Endothelial cell (in vitro differentiated cells): Measurements from ENCODE around the gene ACVR1B. TPM values are rescaled to one million over a fixed set of nuclear protein-coding genes. Genes with fewer than 3 reads are reported as not detected.

Source experiments
- DNase-seq: peaks from one replicate; pipeline ENCODE4 v3.0.0; 2021; ENCODE audit warnings: low spot score
- H3K27ac Mint-ChIP-seq: one replicate; pipeline ENCODE4 v1.8.0; 2021; ENCODE audit warnings: mixed read lengths, inconsistent platforms; ENCODE audit not compliant: unreplicated experiment
- H3K27me3 Mint-ChIP-seq: one replicate; pipeline ENCODE4 v1.8.0; 2021; ENCODE audit warnings: mild to moderate bottlenecking, moderate library complexity, mixed read lengths, inconsistent platforms; ENCODE audit not compliant: unreplicated experiment
- H3K36me3 Mint-ChIP-seq: one replicate; pipeline ENCODE4 v1.8.0; 2021; ENCODE audit warnings: mild to moderate bottlenecking, low read depth, mixed read lengths, inconsistent platforms; ENCODE audit not compliant: unreplicated experiment
- H3K4me1 Mint-ChIP-seq: one replicate; pipeline ENCODE4 v1.8.0; 2021; ENCODE audit warnings: mild to moderate bottlenecking, mixed read lengths, inconsistent platforms; ENCODE audit not compliant: unreplicated experiment
- H3K4me3 Mint-ChIP-seq: one replicate; pipeline ENCODE4 v1.8.0; 2021; ENCODE audit warnings: mild to moderate bottlenecking, mixed read lengths, inconsistent platforms; ENCODE audit not compliant: unreplicated experiment
- H3K9me3 Mint-ChIP-seq: one replicate; pipeline ENCODE4 v1.8.0; 2021; ENCODE audit warnings: mixed read lengths, inconsistent platforms; ENCODE audit not compliant: unreplicated experiment
- CTCF ChIP-seq: fragments of 200-600 bp; sonication (generic); IDR thresholded peaks from one replicate; pipeline ENCODE4 v1.5.0; 2021; ENCODE audit warnings: antibody characterized with exemption; ENCODE audit not compliant: unreplicated experiment
- total RNA-seq: library from RNA; stranded (reverse); fragmentation: NEBNext Ultra II Directional; extraction: Animal tissue kit (Norgen Biotek cat#: 25700); gene quantifications from one replicate; pipeline ENCODE4 v1.2.1, GENCODE V29; 2021; ENCODE audit not compliant: unreplicated experiment

ACVR1B gene
- total RNA-seq, 1 donor from 2014 or later = 30.5 TPM

DNA sequence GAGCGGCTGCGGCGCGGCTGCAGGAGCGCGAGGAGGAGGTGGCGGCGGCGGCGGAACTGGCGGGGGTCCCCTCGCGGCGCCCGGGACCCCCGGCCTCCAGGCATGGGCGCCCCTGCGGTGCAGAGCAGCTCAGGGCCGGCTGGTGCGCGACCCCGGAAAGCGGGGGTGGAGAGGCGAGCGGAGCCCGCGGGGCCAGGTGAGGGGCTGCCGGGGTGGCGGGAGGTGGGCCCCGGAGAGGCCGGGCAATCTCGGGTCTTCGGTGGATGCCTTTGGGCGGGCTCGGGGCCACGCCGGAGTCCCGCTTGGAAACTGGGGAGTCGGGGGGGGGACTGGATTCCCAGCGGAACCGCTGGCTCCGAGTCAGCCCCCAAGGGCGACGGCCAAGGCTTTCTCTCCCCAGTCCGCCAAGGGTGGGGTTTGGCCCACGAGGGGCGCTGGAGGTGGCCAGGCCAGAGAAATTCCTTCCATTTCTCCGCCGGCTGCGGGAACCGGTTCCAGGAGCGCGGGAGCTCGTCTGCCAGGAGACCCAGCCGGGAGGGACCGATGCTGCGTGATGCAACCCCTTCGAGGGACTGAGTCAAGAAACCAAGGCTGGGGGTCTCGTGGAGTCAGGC, 85.9 kb downstream of the ACVR1B start:
- Mint-ChIP-seq H3K27ac (no peak overlapping the region), H3K4me1 (peaks cover 22% of the 10 kb centered on the region), H3K27me3 (peaks cover 32% of the 10 kb centered on the region), H3K36me3 (no peaks in the 10 kb centered on the region), H3K9me3 (no peaks in the 10 kb centered on the region), H3K4me3 (no peak overlapping the region)
- DNase-seq = no peak
- no peak for TF ChIP-seq CTCF

DNA sequence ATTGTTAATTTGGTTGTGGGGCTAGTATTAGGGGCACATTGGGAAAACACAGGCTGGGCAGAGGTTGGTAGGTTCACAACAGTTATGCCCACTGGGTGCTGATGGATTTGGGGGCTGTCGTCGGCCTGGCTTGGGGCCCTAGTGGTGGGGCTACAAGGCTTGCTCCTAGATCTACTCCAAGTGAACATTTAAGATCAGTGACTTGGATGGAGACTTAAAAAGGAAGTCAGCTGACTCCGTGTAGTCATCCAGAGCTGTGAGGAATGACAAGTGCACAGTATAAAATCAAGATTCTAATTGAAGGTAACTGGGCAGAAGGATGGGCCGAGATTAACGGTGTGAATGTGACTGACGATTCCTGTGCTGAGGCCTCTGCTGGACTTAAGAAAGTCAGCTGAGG, 86.9 kb downstream of the ACVR1B start:
- peak overlapping the region; percentile 76 for H3K4me3 Mint-ChIP-seq
- TF ChIP-seq CTCF = no peak
- H3K36me3 Mint-ChIP-seq = no peaks in the 10 kb centered on the region
- no peak overlapping the region for H3K27ac Mint-ChIP-seq
- no peaks in the 10 kb centered on the region for H3K9me3 Mint-ChIP-seq
- H3K4me1 Mint-ChIP-seq = peaks cover 17% of the 10 kb centered on the region
- peaks cover 32% of the 10 kb centered on the region for H3K27me3 Mint-ChIP-seq
- no peak for DNase-seq

- TF ChIP-seq CTCF = no peak
- no peak for DNase-seq
- Mint-ChIP-seq H3K27me3 (peaks cover 19% of the 10 kb centered on the region), H3K4me1 (peaks cover 15% of the 10 kb centered on the region), H3K4me3 (no peak overlapping the region), H3K27ac (no peak overlapping the region), H3K9me3 (no peaks in the 10 kb centered on the region), H3K36me3 (no peaks in the 10 kb centered on the region)
Measured at GRCh38 chr12:52041035-52041434, 89.5 kb downstream of the ACVR1B start.

DNA sequence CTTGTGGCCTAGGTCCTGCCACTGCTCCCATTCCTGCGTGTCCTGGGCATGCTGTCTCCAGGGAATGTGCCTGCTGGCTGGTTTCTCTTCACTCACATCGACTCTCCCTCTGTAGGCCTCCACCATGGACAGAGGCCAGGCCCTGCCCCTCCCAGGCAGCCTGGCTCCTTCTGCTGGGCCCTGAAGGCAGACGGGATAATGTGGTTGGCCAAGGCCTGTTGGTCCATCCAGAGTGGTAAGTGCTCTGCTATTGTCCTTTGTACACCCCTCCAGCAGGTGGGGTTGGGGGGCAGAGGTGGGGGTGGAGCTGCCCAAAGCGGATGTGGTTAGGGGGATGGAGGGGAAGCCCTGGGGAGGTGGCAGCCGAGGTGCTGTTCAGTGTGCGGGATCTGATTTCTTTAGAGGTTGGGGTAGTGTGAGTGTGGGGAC, 90.2 kb downstream of the ACVR1B start:
- no peaks in the 10 kb centered on the region for H3K36me3 Mint-ChIP-seq
- peak overlapping the region; percentile 51 for H3K4me3 Mint-ChIP-seq
- H3K4me1 Mint-ChIP-seq = peaks cover 13% of the 10 kb centered on the region
- DNase-seq = no peak
- peaks cover 16% of the 10 kb centered on the region for H3K27me3 Mint-ChIP-seq
- TF ChIP-seq CTCF = no peak
- H3K27ac Mint-ChIP-seq = no peak overlapping the region
- H3K9me3 Mint-ChIP-seq = no peaks in the 10 kb centered on the region

DNA sequence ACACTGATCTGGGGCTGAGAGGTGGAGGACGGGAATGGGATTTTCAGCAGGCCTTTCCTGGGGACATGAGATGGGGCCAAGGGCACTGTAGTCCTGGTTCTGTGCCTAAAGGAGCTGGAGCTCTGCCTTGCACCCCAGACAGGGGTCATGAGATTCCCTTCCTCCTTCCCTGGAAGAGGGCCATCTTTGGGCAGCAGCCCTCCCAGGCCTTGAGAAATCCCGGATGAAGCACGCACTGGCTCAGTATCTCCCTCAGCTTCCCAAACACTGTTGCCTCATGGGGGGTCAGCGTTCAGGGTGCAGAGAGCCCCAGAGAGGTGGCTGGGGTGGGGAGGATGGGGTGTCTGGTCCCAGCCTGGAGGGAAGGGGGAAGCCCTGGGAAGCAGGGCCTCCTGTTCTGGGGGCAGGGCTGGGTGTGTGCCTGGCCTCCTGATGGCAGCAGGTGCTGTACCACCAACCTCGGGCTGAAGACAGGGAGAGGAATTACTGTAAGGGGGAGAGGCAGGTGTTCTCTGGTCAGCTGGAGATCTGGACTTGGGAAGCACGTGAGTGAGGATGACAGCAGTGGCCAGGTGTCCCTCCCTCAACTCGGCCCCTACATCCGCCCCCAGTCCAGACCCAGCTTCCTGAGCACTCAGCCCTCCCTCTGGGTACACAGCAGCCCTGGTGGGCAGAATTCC, 91.3 kb downstream of the ACVR1B start:
- DNase-seq = no peak
- no peak overlapping the region for H3K4me3 Mint-ChIP-seq
- H3K27ac Mint-ChIP-seq = no peak overlapping the region
- no peaks in the 10 kb centered on the region for H3K36me3 Mint-ChIP-seq
- peaks cover 13% of the 10 kb centered on the region for H3K4me1 Mint-ChIP-seq
- TF ChIP-seq CTCF = no peak
- no peaks in the 10 kb centered on the region for H3K9me3 Mint-ChIP-seq
- peaks cover 14% of the 10 kb centered on the region for H3K27me3 Mint-ChIP-seq
